Liver (tissue), 9 donors: ENCODE results near the gene SPDEF. TPM values are rescaled to one million over a fixed set of nuclear protein-coding genes. Genes with fewer than 3 reads are reported as not detected.

ENCODE experiments used
- DNase-seq: peaks from one replicate; pipeline ENCODE4 v3.0.0-alpha.2; 2017; ENCODE audit warnings: low spot score
- H3K27ac ChIP-seq, 2 donors: one replicate each; pipeline ENCODE4 v1.7.0; 2013; ENCODE audit warnings: inconsistent platforms in 2 of 2, low read length in 2 of 2, control low read depth in 1 of 2, low read depth in 1 of 2, mild to moderate bottlenecking in 1 of 2
- H3K27me3 ChIP-seq, 4 donors: one replicate each; pipeline versions ENCODE4 v1.6.1 to v1.7.0; 2013; ENCODE audit warnings: low read length in 3 of 4, inconsistent platforms in 1 of 4, mild to moderate bottlenecking in 1 of 4, moderate library complexity in 1 of 4; ENCODE audit not compliant: control insufficient read depth in 4 of 4, insufficient read depth in 4 of 4
- H3K36me3 ChIP-seq, 4 donors: one replicate each; pipeline versions ENCODE4 v1.6.1 to v1.7.0; 2013; ENCODE audit warnings: low read length in 3 of 4, mild to moderate bottlenecking in 3 of 4, low read depth in 1 of 4, moderate library complexity in 1 of 4; ENCODE audit not compliant: control insufficient read depth in 4 of 4, insufficient read depth in 3 of 4
- H3K4me1 ChIP-seq, 4 donors: one replicate each; pipeline versions ENCODE4 v1.6.1 to v1.7.0; 2013; ENCODE audit warnings: low read length in 3 of 4, mild to moderate bottlenecking in 3 of 4, moderate library complexity in 1 of 4; ENCODE audit not compliant: control insufficient read depth in 4 of 4, insufficient read depth in 4 of 4
- H3K4me3 ChIP-seq, 3 donors: one replicate each; pipeline versions ENCODE4 v1.6.1 to v1.7.0; 2013; ENCODE audit warnings: low read length in 3 of 3, control low read depth in 1 of 3, low read depth in 1 of 3, mild to moderate bottlenecking in 1 of 3
- H3K9ac ChIP-seq, 2 donors: one replicate each; pipeline ENCODE4 v1.7.0; 2013; ENCODE audit warnings: low read length in 2 of 2, mild to moderate bottlenecking in 2 of 2, moderate library complexity in 2 of 2, control low read depth in 1 of 2, low read depth in 1 of 2
- H3K9me3 ChIP-seq, 4 donors: one replicate each; pipeline versions ENCODE4 v1.6.1 to v1.7.0; 2013; ENCODE audit warnings: low read length in 3 of 4; ENCODE audit not compliant: control insufficient read depth in 4 of 4
- FOXA1 ChIP-seq: IDR thresholded peaks from 2 replicates; pipeline ENCODE4 v1.6.1; 2016; ENCODE audit warnings: antibody characterized with exemption
- FOXA2 ChIP-seq: IDR thresholded peaks from 2 replicates; pipeline ENCODE4 v1.6.1; 2016; ENCODE audit warnings: antibody characterized with exemption
- GABPA ChIP-seq, 2 donors: IDR thresholded peaks in 1 of 2; conservative IDR thresholded peaks in 1 of 2; 2 replicates each; pipeline ENCODE4 v1.6.1; 2016; ENCODE audit warnings: antibody characterized with exemption in 2 of 2, mild to moderate bottlenecking in 1 of 2, moderate library complexity in 1 of 2
- HNF4A ChIP-seq, 2 donors: conservative IDR thresholded peaks; 2 replicates each; pipeline ENCODE4 v1.6.1; 2016; ENCODE audit warnings: antibody characterized with exemption in 2 of 2, mild to moderate bottlenecking in 2 of 2
- HNF4G ChIP-seq: IDR thresholded peaks from 2 replicates; pipeline ENCODE4 v1.6.1; 2016; ENCODE audit warnings: antibody characterized with exemption
- JUND ChIP-seq, 2 donors: IDR thresholded peaks; 2 replicates each; pipeline ENCODE4 v1.6.1; 2016; ENCODE audit warnings: antibody characterized with exemption in 2 of 2
- NR2F2 ChIP-seq: IDR thresholded peaks from 2 replicates; pipeline ENCODE4 v1.6.1; 2016; ENCODE audit warnings: antibody characterized with exemption
- RAD21 ChIP-seq, 2 donors: IDR thresholded peaks; 2 replicates each; pipeline ENCODE4 v1.6.1; 2016; ENCODE audit warnings: antibody characterized with exemption in 2 of 2, mild to moderate bottlenecking in 2 of 2
- RXRA ChIP-seq, 2 donors: IDR thresholded peaks; 2 replicates each; pipeline ENCODE4 v1.6.1; 2017 to 2018; ENCODE audit warnings: antibody characterized with exemption in 2 of 2, mild to moderate bottlenecking in 1 of 2
- SP1 ChIP-seq: IDR thresholded peaks from 2 replicates; pipeline ENCODE4 v1.6.1; 2018; ENCODE audit warnings: antibody characterized with exemption, mild to moderate bottlenecking
- TAF1 ChIP-seq: conservative IDR thresholded peaks from 2 replicates; pipeline ENCODE4 v1.6.1; 2016; ENCODE audit warnings: antibody characterized with exemption, mild to moderate bottlenecking
- YY1 ChIP-seq: IDR thresholded peaks from 2 replicates; pipeline ENCODE4 v1.6.1; 2016; ENCODE audit warnings: antibody characterized with exemption, mild to moderate bottlenecking
- WGBS: extraction: QIAGEN DNeasy Blood & Tissue Kit; methylation state at CpG from one replicate; pipeline ENCODE4 v1.1.7; 2013; 5-methylcytosine and 5-hydroxymethylcytosine counted together
- polyA plus RNA-seq, 2 donors: library from polyadenylated mRNA; stranded (reverse) in 1 of 2; unstranded in 1 of 2; fragments of 200-250 nt in 1 of 2; fragments of >200 nt in 1 of 2; fragmentation: Nextera tagmentation in 1 of 2; extraction: Ambion mirVana in 1 of 2; gene quantifications; one replicate each; pipeline versions ENCODE4 v1.2.1 to v1.2.3, GENCODE V29; 2013 to 2015
- total RNA-seq, 2 donors: library from RNA; depleted of rRNA; stranded (reverse); fragments of >200 nt; gene quantifications; one replicate each; pipeline ENCODE4 v1.2.3, GENCODE V29; 2014
- TF ChIP-seq, protein P1 (sequence below): fragments of 150-350 bp; IDR thresholded peaks from 2 replicates; pipeline ENCODE4 v1.5.1; 2017; ENCODE audit warnings: improper control_type of control experiment, low read depth, low read length; ENCODE audit not compliant: missing input control
- TF ChIP-seq, protein P2 (sequence below): IDR thresholded peaks from 2 replicates; pipeline ENCODE4 v1.6.1; 2016; ENCODE audit warnings: antibody characterized with exemption
- TF ChIP-seq, protein P3 (sequence below): IDR thresholded peaks from 2 replicates; pipeline ENCODE4 v1.6.1; 2016; ENCODE audit warnings: antibody characterized with exemption
- TF ChIP-seq, protein P4 (sequence below): IDR thresholded peaks from 2 replicates; pipeline ENCODE4 v1.6.1; 2016; ENCODE audit warnings: antibody characterized with exemption
- TF ChIP-seq, protein P5 (sequence below): IDR thresholded peaks from 2 replicates; pipeline ENCODE4 v1.6.1; 2016; ENCODE audit warnings: antibody characterized with exemption, mild to moderate bottlenecking
- donor health status: healthy.
- donor health status: healthy.
- donor health status: healthy.
- donor health status: healthy.
- donor health status: healthy.

Gene SPDEF
- total and polyA plus RNA-seq, 4 donors, result 0.05 to 0.09 TPM; not detected in 2

DNA sequence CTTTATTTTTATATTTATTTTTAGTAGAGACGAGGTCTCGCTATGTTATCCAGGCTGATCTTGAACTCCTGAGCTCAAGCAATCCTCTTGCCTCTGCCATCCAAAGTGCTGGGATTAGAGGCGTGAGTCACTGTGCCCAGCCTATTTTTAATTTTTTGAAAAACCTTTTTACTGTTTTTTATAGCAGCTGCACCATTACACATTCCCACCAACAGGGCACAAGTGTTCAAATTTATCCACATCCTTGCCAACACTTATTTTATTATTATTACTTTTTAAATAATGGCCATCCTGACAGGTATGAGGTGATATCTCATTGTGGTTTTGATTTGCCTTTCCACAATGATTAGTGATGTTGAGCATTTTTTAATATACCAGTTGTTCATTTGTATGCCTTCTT is 47.7 kb downstream of the SPDEF start:
- Histone ChIP-seq H3K4me1 (no peaks in the 10 kb centered on the region), H3K27me3 (no peaks in the 10 kb centered on the region), H3K9me3 (no peaks in the 10 kb centered on the region), H3K9ac (no peak overlapping the region), H3K4me3 (no peak overlapping the region), H3K36me3 (no peaks in the 10 kb centered on the region), H3K27ac (no peak overlapping the region)
- TF ChIP-seq RAD21 (IDR thresholded peaks at IDR 0.05), result no peak
- TF ChIP-seq HNF4G, result no peak
- no peak for TF ChIP-seq RXRA (IDR thresholded peaks at IDR 0.05)
- no peak for TF ChIP-seq FOXA1
- TF ChIP-seq, protein P1, sequence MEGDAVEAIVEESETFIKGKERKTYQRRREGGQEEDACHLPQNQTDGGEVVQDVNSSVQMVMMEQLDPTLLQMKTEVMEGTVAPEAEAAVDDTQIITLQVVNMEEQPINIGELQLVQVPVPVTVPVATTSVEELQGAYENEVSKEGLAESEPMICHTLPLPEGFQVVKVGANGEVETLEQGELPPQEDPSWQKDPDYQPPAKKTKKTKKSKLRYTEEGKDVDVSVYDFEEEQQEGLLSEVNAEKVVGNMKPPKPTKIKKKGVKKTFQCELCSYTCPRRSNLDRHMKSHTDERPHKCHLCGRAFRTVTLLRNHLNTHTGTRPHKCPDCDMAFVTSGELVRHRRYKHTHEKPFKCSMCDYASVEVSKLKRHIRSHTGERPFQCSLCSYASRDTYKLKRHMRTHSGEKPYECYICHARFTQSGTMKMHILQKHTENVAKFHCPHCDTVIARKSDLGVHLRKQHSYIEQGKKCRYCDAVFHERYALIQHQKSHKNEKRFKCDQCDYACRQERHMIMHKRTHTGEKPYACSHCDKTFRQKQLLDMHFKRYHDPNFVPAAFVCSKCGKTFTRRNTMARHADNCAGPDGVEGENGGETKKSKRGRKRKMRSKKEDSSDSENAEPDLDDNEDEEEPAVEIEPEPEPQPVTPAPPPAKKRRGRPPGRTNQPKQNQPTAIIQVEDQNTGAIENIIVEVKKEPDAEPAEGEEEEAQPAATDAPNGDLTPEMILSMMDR, result no peak
- TF ChIP-seq HNF4A (conservative IDR thresholded peaks at IDR 0.05), result no peak
- TF ChIP-seq, protein P2, sequence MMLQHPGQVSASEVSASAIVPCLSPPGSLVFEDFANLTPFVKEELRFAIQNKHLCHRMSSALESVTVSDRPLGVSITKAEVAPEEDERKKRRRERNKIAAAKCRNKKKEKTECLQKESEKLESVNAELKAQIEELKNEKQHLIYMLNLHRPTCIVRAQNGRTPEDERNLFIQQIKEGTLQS, result no peak
- TF ChIP-seq GABPA (IDR thresholded peaks at IDR 0.05 in 1 of 2, conservative IDR thresholded peaks at IDR 0.05 in 1 of 2), result no peak
- 96% methylated on average over 3 of the region's 3 CpGs for WGBS
- no peak for DNase-seq

DNA sequence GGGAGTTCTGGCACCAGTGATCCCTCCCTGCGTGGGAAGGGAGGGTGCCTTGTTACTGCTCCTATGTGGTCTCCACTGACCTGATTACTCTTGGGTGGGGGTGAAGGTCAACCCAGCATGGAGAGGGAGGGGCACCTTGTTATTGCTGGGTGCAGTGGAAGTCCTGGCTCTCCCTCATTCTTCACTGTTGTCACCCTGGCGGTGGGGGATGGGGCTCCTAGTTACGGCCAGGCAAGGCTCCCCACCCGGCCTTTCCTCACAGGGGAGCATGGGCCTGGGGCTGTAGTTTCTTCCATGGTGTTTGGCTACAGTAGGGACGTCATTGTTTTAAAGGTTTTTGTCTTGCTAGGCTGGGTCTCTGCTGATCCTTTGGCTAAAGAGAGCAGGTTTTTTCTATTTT is 49.4 kb downstream of the SPDEF start:
- Histone ChIP-seq H3K9me3 (peaks cover 0 to 2% (median 0%) of the 10 kb centered on the region in 4 donors), H3K36me3 (no peaks in the 10 kb centered on the region), H3K27me3 (no peaks in the 10 kb centered on the region), H3K4me3 (no peak overlapping the region), H3K4me1 (no peaks in the 10 kb centered on the region), H3K27ac (no peak overlapping the region), H3K9ac (no peak overlapping the region)
- no peak for DNase-seq
- TF ChIP-seq HNF4G (no peak), RXRA (IDR thresholded peaks at IDR 0.05) (no peak), TAF1 (no peak), NR2F2 (no peak)
- 88% methylated on average over 5 of the region's 5 CpGs for WGBS

DNA sequence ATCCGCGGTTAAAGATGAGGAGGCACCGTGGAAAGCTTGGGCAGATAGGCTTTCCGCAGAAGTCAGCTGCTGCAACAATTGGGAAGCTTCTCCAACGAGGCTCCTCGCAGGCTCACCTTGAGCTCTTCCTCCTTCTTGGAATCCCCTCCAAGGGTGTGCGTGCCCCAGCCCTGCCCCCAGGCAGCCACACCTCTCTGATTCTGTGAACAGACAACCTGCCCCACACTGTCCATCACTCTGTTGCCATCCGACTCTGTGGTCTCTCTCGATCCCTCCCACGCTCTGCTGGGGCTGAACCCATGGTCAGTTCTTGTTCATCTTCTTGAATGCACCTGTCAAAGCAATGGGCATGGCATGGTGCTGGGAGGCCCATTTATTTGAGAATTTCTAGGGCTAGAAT is 58.7 kb downstream of the SPDEF start:
- no peak overlapping the region for H3K4me3 ChIP-seq
- no peaks in the 10 kb centered on the region for H3K27me3 ChIP-seq
- H3K4me1 ChIP-seq, result no peaks in the 10 kb centered on the region
- H3K9ac ChIP-seq, result no peak overlapping the region
- no peak for TF ChIP-seq HNF4G
- TF ChIP-seq YY1, result no peak
- TF ChIP-seq, protein P3, sequence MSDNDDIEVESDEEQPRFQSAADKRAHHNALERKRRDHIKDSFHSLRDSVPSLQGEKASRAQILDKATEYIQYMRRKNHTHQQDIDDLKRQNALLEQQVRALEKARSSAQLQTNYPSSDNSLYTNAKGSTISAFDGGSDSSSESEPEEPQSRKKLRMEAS, result no peak
- no peak for TF ChIP-seq FOXA2
- no peak for TF ChIP-seq FOXA1
- TF ChIP-seq, protein P1, result no peak
- no peak for TF ChIP-seq RXRA (IDR thresholded peaks at IDR 0.05)
- TF ChIP-seq JUND (IDR thresholded peaks at IDR 0.05), result no peak
- TF ChIP-seq RAD21 (IDR thresholded peaks at IDR 0.05), result no peak
- no peak for TF ChIP-seq TAF1
- no peak for TF ChIP-seq NR2F2
- TF ChIP-seq, protein P4, sequence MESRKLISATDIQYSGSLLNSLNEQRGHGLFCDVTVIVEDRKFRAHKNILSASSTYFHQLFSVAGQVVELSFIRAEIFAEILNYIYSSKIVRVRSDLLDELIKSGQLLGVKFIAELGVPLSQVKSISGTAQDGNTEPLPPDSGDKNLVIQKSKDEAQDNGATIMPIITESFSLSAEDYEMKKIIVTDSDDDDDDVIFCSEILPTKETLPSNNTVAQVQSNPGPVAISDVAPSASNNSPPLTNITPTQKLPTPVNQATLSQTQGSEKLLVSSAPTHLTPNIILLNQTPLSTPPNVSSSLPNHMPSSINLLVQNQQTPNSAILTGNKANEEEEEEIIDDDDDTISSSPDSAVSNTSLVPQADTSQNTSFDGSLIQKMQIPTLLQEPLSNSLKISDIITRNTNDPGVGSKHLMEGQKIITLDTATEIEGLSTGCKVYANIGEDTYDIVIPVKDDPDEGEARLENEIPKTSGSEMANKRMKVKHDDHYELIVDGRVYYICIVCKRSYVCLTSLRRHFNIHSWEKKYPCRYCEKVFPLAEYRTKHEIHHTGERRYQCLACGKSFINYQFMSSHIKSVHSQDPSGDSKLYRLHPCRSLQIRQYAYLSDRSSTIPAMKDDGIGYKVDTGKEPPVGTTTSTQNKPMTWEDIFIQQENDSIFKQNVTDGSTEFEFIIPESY, result no peak
- TF ChIP-seq, protein P5, sequence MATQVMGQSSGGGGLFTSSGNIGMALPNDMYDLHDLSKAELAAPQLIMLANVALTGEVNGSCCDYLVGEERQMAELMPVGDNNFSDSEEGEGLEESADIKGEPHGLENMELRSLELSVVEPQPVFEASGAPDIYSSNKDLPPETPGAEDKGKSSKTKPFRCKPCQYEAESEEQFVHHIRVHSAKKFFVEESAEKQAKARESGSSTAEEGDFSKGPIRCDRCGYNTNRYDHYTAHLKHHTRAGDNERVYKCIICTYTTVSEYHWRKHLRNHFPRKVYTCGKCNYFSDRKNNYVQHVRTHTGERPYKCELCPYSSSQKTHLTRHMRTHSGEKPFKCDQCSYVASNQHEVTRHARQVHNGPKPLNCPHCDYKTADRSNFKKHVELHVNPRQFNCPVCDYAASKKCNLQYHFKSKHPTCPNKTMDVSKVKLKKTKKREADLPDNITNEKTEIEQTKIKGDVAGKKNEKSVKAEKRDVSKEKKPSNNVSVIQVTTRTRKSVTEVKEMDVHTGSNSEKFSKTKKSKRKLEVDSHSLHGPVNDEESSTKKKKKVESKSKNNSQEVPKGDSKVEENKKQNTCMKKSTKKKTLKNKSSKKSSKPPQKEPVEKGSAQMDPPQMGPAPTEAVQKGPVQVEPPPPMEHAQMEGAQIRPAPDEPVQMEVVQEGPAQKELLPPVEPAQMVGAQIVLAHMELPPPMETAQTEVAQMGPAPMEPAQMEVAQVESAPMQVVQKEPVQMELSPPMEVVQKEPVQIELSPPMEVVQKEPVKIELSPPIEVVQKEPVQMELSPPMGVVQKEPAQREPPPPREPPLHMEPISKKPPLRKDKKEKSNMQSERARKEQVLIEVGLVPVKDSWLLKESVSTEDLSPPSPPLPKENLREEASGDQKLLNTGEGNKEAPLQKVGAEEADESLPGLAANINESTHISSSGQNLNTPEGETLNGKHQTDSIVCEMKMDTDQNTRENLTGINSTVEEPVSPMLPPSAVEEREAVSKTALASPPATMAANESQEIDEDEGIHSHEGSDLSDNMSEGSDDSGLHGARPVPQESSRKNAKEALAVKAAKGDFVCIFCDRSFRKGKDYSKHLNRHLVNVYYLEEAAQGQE, result no peak
- TF ChIP-seq HNF4A (conservative IDR thresholded peaks at IDR 0.05), result no peak
- no peak for TF ChIP-seq SP1
- peaks cover 0 to 2% (median under 1%) of the 10 kb centered on the region in 4 donors for H3K9me3 ChIP-seq
- no peak overlapping the region for H3K27ac ChIP-seq
- no peak for DNase-seq
- H3K36me3 ChIP-seq, result no peaks in the 10 kb centered on the region
- WGBS, result 83% methylated on average over 10 of the region's 10 CpGs
